ENCODE data around the gene LBH.

LBH gene

GRCh38 chr2:30287857-30288513, 56.7 kb downstream of the LBH start:
- Mint-ChIP-seq H3K27me3 (peaks cover 4% of the 10 kb centered on the region), H3K36me3 (no peaks in the 10 kb centered on the region), H3K27ac (peak overlapping the region; percentile 45), H3K4me3 (no peak overlapping the region), H3K9me3 (no peaks in the 10 kb centered on the region), H3K4me1 (peaks cover 24% of the 10 kb centered on the region)
- no peak for DNase-seq
- CTCF ChIA-PET, result interaction anchor here (0.7 to 1.4 kb wide), 4 partner anchors 24 to 421 kb away, joined by 3 to 5 read pairs (median 4); no protein-coding TSS in a partner anchor

DNA sequence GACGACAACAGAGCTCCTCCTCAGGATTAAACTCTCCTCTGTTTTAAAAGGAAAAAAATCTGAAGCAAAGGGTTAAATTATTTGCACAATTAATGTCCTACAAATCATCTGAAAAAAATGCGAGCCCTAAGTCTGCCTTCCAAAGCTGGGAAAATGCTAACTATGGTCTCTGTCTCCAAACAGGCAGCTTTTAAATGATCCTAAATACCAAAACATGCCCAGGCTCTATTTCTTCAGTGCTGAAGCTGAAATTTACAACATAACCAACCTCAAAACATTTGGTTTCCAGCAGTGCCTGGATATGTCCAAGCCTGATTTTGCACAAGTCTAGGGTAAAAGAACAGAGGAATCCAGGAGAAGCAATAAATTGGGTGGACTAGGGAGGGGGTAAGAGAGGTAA, 57.2 kb downstream of the LBH start:
- Mint-ChIP-seq H3K4me1 (peaks cover 24% of the 10 kb centered on the region), H3K27ac (no peak overlapping the region), H3K27me3 (peaks cover 4% of the 10 kb centered on the region), H3K4me3 (no peak overlapping the region), H3K36me3 (no peaks in the 10 kb centered on the region), H3K9me3 (no peaks in the 10 kb centered on the region)
- CTCF ChIA-PET, result interaction anchor here (1.2 to 1.4 kb wide), 2 partner anchors 24 to 421 kb away, joined by 4 to 5 read pairs; no protein-coding TSS in a partner anchor
- no peak for DNase-seq

DNA sequence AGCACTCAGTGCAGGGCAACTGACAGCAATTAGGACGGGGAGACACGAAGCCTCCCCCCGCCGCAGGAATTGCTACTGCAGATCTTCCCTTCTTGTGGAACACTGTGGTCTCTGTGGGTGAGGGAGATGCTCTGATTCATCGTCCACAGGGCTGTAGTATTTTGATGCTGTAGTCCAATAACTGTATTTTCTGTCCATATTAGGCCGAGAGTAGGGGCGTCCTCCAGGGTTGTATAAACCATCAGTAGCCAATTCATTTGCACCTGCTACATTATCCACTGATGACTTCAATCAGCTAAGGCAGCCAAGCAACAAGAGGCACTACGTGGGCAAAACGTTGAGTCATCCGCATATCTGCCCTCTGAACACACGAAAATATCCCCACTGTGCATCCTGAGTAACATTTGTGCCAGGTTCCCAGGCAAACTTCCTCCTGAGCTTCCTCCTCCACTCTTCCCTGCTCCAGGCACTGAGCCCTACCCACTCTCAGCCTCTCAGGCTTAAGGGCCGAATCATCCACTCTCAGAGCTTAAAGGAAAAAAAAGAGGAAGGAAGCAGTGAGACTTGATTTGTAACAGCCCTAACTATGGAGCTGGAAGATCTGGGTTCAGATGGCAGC, 62.1 kb downstream of the LBH start:
- H3K9me3 Mint-ChIP-seq, result peaks cover 4% of the 10 kb centered on the region
- no peaks in the 10 kb centered on the region for H3K36me3 Mint-ChIP-seq
- no peak overlapping the region for H3K4me3 Mint-ChIP-seq
- no peak overlapping the region for H3K27ac Mint-ChIP-seq
- no peaks in the 10 kb centered on the region for H3K27me3 Mint-ChIP-seq
- H3K4me1 Mint-ChIP-seq, result peaks cover 4% of the 10 kb centered on the region
- DNase-seq, result no peak
- CTCF ChIA-PET, result interaction anchor here (0.6 kb wide), 1 partner anchor 166 kb away, joined by 4 read pairs; no protein-coding TSS in a partner anchor

DNA sequence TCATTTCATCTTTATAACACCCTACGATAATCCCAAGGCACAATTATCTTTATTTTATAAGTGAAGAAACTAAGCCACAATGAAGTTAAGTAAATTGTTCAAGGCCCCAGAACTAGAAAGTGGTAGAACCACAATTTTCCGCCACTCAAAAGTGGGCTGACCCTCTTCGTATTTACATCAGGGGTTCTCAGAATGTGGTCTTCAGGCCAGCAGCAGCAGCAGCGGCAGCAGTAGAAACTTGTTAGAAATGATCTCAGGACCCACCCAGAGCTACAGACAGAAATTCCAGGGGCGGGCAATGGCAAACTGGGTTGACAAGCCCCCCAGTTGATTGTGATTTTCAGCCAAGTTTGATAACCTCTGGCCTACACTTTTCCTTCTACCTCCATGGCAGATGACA, 62.8 kb downstream of the LBH start:
- H3K4me3 Mint-ChIP-seq, result no peak overlapping the region
- DNase-seq, result no peak
- H3K36me3 Mint-ChIP-seq, result no peaks in the 10 kb centered on the region
- no peak overlapping the region for H3K27ac Mint-ChIP-seq
- peaks cover 4% of the 10 kb centered on the region for H3K9me3 Mint-ChIP-seq
- no peaks in the 10 kb centered on the region for H3K27me3 Mint-ChIP-seq
- H3K4me1 Mint-ChIP-seq, result no peaks in the 10 kb centered on the region
- CTCF ChIA-PET, result interaction anchor here (0.6 kb wide), 1 partner anchor 166 kb away, joined by 4 read pairs; no protein-coding TSS in a partner anchor

- CTCF ChIA-PET, result interaction anchor here (0.9 kb wide), 1 partner anchor 34 kb away, joined by 3 read pairs; no protein-coding TSS in a partner anchor
- Mint-ChIP-seq H3K36me3 (no peaks in the 10 kb centered on the region), H3K4me3 (no peak overlapping the region), H3K4me1 (no peaks in the 10 kb centered on the region), H3K9me3 (peaks cover 4% of the 10 kb centered on the region), H3K27ac (no peak overlapping the region), H3K27me3 (no peaks in the 10 kb centered on the region)
- DNase-seq, result no peak
Measured at GRCh38 chr2:30296496-30296895, 65.2 kb downstream of the LBH start.

- H3K36me3 Mint-ChIP-seq, result no peaks in the 10 kb centered on the region
- CTCF ChIA-PET, result interaction anchor here (1.3 kb wide), 1 partner anchor 12 kb away, joined by 4 read pairs; no protein-coding TSS in a partner anchor
- H3K4me1 Mint-ChIP-seq, result no peaks in the 10 kb centered on the region
- no peak overlapping the region for H3K4me3 Mint-ChIP-seq
- DNase-seq, result no peak
- H3K27ac Mint-ChIP-seq, result no peak overlapping the region
- H3K27me3 Mint-ChIP-seq, result no peaks in the 10 kb centered on the region
- H3K9me3 Mint-ChIP-seq, result peaks cover 4% of the 10 kb centered on the region
Measured at GRCh38 chr2:30298302-30298701, 67.0 kb downstream of the LBH start.

DNA sequence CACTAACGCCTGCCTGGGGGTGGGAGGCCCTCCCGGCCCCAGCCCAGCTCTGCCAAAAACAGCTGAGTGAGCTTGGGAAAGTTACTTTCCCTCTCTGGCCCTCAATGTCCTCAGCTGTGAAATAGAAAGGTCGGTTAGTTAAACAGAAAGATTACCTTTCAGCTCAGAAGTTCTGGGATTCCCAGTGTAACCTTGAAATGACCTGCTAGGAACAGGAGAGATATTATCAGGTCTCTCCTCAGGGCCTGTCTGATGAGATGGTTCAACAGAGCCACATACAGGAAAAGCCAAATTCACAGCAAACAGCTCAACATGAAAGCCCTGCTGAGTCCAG, 68.8 kb downstream of the LBH start:
- no peak overlapping the region for H3K4me3 Mint-ChIP-seq
- no peaks in the 10 kb centered on the region for H3K36me3 Mint-ChIP-seq
- no peaks in the 10 kb centered on the region for H3K4me1 Mint-ChIP-seq
- no peak for DNase-seq
- peaks cover 4% of the 10 kb centered on the region for H3K9me3 Mint-ChIP-seq
- no peaks in the 10 kb centered on the region for H3K27me3 Mint-ChIP-seq
- no peak overlapping the region for H3K27ac Mint-ChIP-seq
- CTCF ChIA-PET, result no interaction called here

GRCh38 chr2:30300456-30301221, 69.3 kb downstream of the LBH start:
- no peak for DNase-seq
- no peaks in the 10 kb centered on the region for H3K4me1 Mint-ChIP-seq
- no peak overlapping the region for H3K27ac Mint-ChIP-seq
- H3K36me3 Mint-ChIP-seq, result no peaks in the 10 kb centered on the region
- no peak overlapping the region for H3K4me3 Mint-ChIP-seq
- CTCF ChIA-PET, result interaction anchor here (0.7 kb wide), 1 partner anchor 43 kb away, joined by 3 read pairs; no protein-coding TSS in a partner anchor
- H3K27me3 Mint-ChIP-seq, result no peaks in the 10 kb centered on the region
- H3K9me3 Mint-ChIP-seq, result peaks cover 4% of the 10 kb centered on the region

DNA sequence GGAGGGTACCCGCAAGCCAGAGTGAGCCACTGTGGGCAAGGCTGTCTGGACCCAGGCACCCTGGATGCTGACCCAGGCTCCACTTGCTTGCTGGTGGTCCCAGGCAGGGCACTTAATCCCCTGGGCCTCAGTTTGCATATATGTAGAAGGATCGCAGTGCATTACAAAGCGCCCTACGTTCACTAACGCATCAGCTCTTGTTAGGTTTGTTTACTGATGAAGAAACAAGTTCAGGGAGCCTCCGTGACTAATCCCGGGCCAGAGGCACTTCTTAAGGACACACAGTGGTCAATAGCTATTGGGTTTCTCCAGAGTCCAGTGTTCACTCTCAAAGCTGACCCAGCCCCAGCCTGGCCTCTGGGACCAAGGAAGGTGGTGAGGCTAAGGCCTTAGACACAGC, 70.2 kb downstream of the LBH start:
- H3K9me3 Mint-ChIP-seq, result peaks cover 4% of the 10 kb centered on the region
- H3K4me3 Mint-ChIP-seq, result no peak overlapping the region
- H3K36me3 Mint-ChIP-seq, result no peaks in the 10 kb centered on the region
- no peaks in the 10 kb centered on the region for H3K27me3 Mint-ChIP-seq
- H3K4me1 Mint-ChIP-seq, result no peaks in the 10 kb centered on the region
- CTCF ChIA-PET, result interaction anchor here (0.7 kb wide), 1 partner anchor 44 kb away, joined by 3 read pairs; no protein-coding TSS in a partner anchor
- no peak overlapping the region for H3K27ac Mint-ChIP-seq
- DNase-seq, result no peak

GRCh38 chr2:30302566-30302965, 71.2 kb downstream of the LBH start:
- CTCF ChIA-PET, result no interaction called here
- H3K4me1 Mint-ChIP-seq, result no peaks in the 10 kb centered on the region
- no peaks in the 10 kb centered on the region for H3K27me3 Mint-ChIP-seq
- H3K36me3 Mint-ChIP-seq, result no peaks in the 10 kb centered on the region
- H3K27ac Mint-ChIP-seq, result peak overlapping the region; percentile 17
- no peak overlapping the region for H3K4me3 Mint-ChIP-seq
- no peak for DNase-seq
- H3K9me3 Mint-ChIP-seq, result peaks cover 4% of the 10 kb centered on the region

- H3K27ac Mint-ChIP-seq, result no peak overlapping the region
- no peak overlapping the region for H3K4me3 Mint-ChIP-seq
- peaks cover 4% of the 10 kb centered on the region for H3K9me3 Mint-ChIP-seq
- H3K36me3 Mint-ChIP-seq, result no peaks in the 10 kb centered on the region
- no peaks in the 10 kb centered on the region for H3K27me3 Mint-ChIP-seq
- CTCF ChIA-PET, result no interaction called here
- DNase-seq, result no peak
- no peaks in the 10 kb centered on the region for H3K4me1 Mint-ChIP-seq
Measured at GRCh38 chr2:30303095-30303494, 71.8 kb downstream of the LBH start.

- CTCF ChIA-PET, result interaction anchor here (1.2 kb wide), 1 partner anchor 97 kb away, joined by 3 read pairs; no protein-coding TSS in a partner anchor
- Mint-ChIP-seq H3K9me3 (peaks cover 4% of the 10 kb centered on the region), H3K4me1 (peaks cover 3% of the 10 kb centered on the region), H3K4me3 (no peak overlapping the region), H3K36me3 (no peaks in the 10 kb centered on the region), H3K27me3 (no peaks in the 10 kb centered on the region), H3K27ac (no peak overlapping the region)
- DNase-seq, result no peak
Measured at GRCh38 chr2:30305235-30305634, 73.9 kb downstream of the LBH start.

- no peaks in the 10 kb centered on the region for H3K27me3 Mint-ChIP-seq
Measured at GRCh38 chr2:30306522-30306921, 75.2 kb downstream of the LBH start.

GRCh38 chr2:30308280-30308679, 76.9 kb downstream of the LBH start:
- H3K4me1 Mint-ChIP-seq, result peaks cover 12% of the 10 kb centered on the region
- no peaks in the 10 kb centered on the region for H3K27me3 Mint-ChIP-seq
- H3K27ac Mint-ChIP-seq, result no peak overlapping the region
- no peak for DNase-seq
- CTCF ChIA-PET, result no interaction called here
- H3K4me3 Mint-ChIP-seq, result no peak overlapping the region
- peaks cover 4% of the 10 kb centered on the region for H3K9me3 Mint-ChIP-seq
- H3K36me3 Mint-ChIP-seq, result no peaks in the 10 kb centered on the region

More at GRCh38 chr2:30306522-30306921, 75.2 kb downstream of the LBH start:
- Mint-ChIP-seq H3K36me3 (no peaks in the 10 kb centered on the region), H3K27ac (no peak overlapping the region), H3K4me3 (no peak overlapping the region), H3K4me1 (peaks cover 12% of the 10 kb centered on the region), H3K9me3 (peaks cover 4% of the 10 kb centered on the region)
- CTCF ChIA-PET, result no interaction called here
- no peak for DNase-seq
